HUES64 (cell line): ENCODE data around the gene ULBP3.

Experiments used
- H3K27ac ChIP-seq: 2 replicates; pipeline ENCODE4 v1.7.0; 2013; ENCODE audit warnings: low read depth, low read length, inconsistent platforms
- H3K27me3 ChIP-seq: 2 replicates; pipeline ENCODE4 v1.6.1; 2013; ENCODE audit warnings: mild to moderate bottlenecking, low read length; ENCODE audit not compliant: insufficient read depth
- H3K36me3 ChIP-seq: 2 replicates; pipeline ENCODE4 v1.6.1; 2013; ENCODE audit warnings: mild to moderate bottlenecking, low read length; ENCODE audit not compliant: insufficient read depth
- H3K4me1 ChIP-seq: 2 replicates; pipeline ENCODE4 v1.6.1; 2013; ENCODE audit warnings: mild to moderate bottlenecking, low read length, moderate library complexity; ENCODE audit not compliant: insufficient read depth
- H3K4me3 ChIP-seq: 2 replicates; pipeline ENCODE4 v1.5.1; 2013; ENCODE audit warnings: mild to moderate bottlenecking, low read length, moderate library complexity
- H3K9ac ChIP-seq: 2 replicates; pipeline ENCODE4 v1.6.1; 2013; ENCODE audit warnings: mild to moderate bottlenecking, low read depth, low read length
- H3K9me3 ChIP-seq: 2 replicates; pipeline ENCODE4 v1.6.1; 2013; ENCODE audit warnings: low read depth, low read length; ENCODE audit not compliant: insufficient read depth
- WGBS: fragments of 150-250, 120-280 bp; methylation state at CpG from one replicate; pipeline ENCODE4 v1.1.7; 2013; ENCODE audit warnings: missing lambda C conversion rate; 5-methylcytosine and 5-hydroxymethylcytosine counted together

Gene ULBP3

DNA sequence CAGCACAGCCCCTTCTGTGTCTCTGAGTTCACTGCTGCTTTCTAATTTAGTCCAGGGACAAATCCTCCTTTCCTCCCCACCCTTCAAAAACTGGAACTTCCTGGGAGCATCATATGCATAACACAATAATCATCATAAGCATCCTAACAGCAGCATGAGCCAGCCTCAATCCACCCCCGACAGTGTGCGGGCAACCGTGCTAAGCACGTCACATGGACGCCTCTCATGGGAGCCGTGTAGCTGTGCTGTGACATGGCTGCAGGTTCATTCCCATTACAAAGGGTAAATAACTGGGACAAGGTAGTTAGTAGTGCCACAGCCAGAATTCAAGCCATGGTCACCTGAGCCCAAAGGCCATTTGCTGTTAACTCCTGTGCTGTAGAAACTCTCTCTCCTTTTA, 24.5 kb upstream of the ULBP3 start:
- Histone ChIP-seq H3K27ac (no peak overlapping the region), H3K27me3 (no peaks in the 10 kb centered on the region), H3K4me3 (no peak overlapping the region), H3K9ac (no peak overlapping the region), H3K9me3 (no peaks in the 10 kb centered on the region), H3K36me3 (no peaks in the 10 kb centered on the region), H3K4me1 (no peaks in the 10 kb centered on the region)
- WGBS, result 89% methylated on average over 6 of the region's 6 CpGs

DNA sequence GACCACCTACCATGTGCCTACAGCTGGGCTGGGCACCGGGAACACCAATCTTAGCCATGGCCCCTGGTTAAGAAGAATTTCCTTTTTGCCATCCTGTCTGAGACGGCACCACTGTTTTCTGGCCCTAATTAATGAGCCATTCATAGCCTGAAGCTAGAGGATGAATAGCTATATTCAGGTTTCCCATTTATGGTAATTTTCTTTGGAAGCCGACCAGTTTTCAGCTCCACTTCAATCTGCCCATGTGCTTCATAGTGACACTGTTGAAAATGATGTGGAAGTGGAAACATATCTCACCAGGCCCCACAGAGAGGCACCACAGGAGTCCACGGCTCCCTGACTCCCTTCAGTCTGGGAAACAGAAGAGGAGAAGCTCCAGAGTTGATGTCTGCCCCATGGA, 22.6 kb upstream of the ULBP3 start:
- 85% methylated on average over 4 of the region's 4 CpGs for WGBS
- Histone ChIP-seq H3K9me3 (no peaks in the 10 kb centered on the region), H3K4me1 (no peaks in the 10 kb centered on the region), H3K4me3 (no peak overlapping the region), H3K36me3 (no peaks in the 10 kb centered on the region), H3K27me3 (no peaks in the 10 kb centered on the region), H3K27ac (no peak overlapping the region), H3K9ac (no peak overlapping the region)

DNA sequence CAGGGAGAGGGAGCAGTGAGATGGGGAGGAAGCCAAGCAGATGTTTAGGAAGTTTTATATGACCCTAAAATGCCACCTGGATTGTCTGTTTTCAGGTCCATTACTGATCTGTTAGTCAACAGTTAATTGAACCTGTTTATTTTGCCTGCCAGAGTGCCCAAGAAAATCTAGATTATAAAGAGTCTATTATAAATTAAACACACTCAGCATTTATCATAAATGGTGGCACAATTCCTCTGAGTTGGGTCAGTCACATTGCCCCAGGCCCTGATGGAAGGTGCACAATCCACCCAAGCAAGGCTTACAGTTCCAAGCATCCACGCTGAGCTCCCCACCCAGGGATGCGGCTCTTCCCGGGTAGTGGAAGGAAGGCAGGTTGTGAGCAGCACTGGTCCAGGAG, 21.4 kb upstream of the ULBP3 start:
- 97% methylated on average over 3 of the region's 3 CpGs for WGBS
- Histone ChIP-seq H3K27me3 (no peaks in the 10 kb centered on the region), H3K4me3 (no peak overlapping the region), H3K9me3 (no peaks in the 10 kb centered on the region), H3K9ac (no peak overlapping the region), H3K36me3 (no peaks in the 10 kb centered on the region), H3K27ac (no peak overlapping the region), H3K4me1 (no peaks in the 10 kb centered on the region)

DNA sequence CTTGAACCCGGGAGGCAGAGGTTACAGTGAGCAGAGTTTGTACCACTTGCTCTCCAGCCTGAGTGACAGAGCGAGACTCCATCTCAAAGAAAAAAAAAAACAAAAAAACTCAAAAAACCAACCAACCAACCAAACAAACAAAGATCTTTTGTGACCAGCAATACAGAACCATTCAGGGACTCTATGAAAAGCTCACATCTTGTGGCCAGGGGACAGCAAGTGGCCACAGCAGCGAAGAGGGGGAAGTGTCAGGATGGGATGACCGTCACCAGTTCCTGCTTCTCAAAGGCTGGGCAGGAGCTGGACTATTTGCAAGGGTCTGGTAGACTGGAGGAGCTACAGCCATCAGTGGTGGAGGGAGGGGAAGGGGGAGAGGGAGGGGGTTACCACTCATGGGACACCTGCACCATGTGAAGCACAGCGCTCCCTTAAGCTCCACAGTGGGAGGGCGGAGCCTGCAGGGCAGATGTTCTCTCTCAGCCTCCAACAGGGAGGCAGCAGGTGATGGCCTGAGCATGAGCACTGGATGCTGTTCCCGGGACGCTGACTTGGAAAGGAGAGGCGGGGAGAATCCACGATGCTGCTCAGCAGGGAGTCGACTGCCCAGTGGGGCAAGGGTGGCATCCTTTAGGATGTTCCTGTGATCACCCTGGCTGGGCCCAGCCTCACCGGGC, 19.7 kb upstream of the ULBP3 start:
- Histone ChIP-seq H3K27me3 (no peaks in the 10 kb centered on the region), H3K4me3 (no peak overlapping the region), H3K36me3 (no peaks in the 10 kb centered on the region), H3K9ac (no peak overlapping the region), H3K9me3 (no peaks in the 10 kb centered on the region), H3K4me1 (no peaks in the 10 kb centered on the region), H3K27ac (no peak overlapping the region)
- WGBS, result 86% methylated on average over 12 of the region's 12 CpGs

DNA sequence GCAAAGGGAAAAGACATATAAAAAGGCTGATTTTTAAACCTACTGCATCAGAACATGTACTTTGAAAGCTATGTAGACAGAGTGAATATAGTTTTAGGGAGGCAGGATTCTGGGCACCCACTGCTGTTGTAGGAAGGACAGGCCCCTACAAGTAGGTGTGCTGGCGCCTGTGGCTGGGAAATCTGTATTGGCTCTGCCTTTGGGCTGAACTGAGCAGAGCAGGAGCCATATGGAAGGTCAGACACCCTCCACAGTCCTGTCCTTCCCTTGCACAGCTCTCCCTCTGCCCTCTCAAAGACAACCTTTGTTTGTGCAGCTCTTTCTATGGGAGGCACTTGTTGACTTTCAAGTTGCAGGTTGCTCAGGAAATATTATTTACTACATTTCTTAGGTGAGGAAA, 18.4 kb upstream of the ULBP3 start:
- Histone ChIP-seq H3K4me3 (no peak overlapping the region), H3K9ac (no peak overlapping the region), H3K36me3 (no peaks in the 10 kb centered on the region), H3K27ac (no peak overlapping the region), H3K27me3 (no peaks in the 10 kb centered on the region), H3K9me3 (no peaks in the 10 kb centered on the region), H3K4me1 (no peaks in the 10 kb centered on the region)
- WGBS, result 88% methylated on average over 1 of the region's 1 CpG

DNA sequence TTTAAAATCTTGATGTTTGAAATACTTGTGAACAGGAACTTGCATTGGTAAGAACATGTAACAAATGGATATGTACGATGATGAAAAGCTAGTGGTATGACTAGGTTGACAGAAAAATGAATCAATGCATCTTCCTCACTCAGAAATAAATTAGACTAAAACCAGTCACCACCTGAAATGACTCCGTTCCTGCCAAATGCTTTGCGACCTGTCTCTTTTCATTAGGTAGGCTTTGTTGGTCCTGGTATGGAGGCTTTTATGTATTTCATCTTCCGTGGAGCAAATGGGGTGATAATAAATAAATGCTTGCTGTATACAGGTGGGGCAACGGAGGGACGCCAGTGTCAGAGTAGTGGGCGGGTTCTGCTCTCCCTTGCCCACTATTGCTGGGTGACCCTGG, 17.1 kb upstream of the ULBP3 start:
- 93% methylated on average over 7 of the region's 7 CpGs for WGBS
- no peaks in the 10 kb centered on the region for H3K4me1 ChIP-seq
- H3K9ac ChIP-seq, result no peak overlapping the region
- H3K27me3 ChIP-seq, result no peaks in the 10 kb centered on the region
- no peak overlapping the region for H3K4me3 ChIP-seq
- H3K36me3 ChIP-seq, result no peaks in the 10 kb centered on the region
- H3K9me3 ChIP-seq, result no peaks in the 10 kb centered on the region
- H3K27ac ChIP-seq, result no peak overlapping the region

DNA sequence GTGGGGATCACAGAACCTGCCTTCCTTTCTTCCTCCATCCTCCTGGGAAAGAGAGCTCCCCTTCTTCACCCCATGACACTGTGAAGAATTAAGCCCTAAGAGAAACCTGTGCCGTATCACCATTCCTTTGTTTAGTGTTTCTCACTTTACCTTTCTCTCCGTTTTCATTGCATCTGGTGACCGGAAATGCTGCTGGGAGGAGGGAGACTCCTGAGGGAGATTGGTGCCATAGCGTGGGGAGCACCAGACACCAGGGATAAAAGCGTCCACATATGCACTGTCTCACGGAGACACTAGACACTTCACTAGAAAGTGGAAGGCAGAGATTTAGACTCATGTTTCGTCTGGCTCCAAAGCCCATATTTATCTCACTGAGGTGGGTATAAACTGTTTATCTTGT, 15.5 kb upstream of the ULBP3 start:
- Histone ChIP-seq H3K9me3 (no peaks in the 10 kb centered on the region), H3K27me3 (no peaks in the 10 kb centered on the region), H3K27ac (no peak overlapping the region), H3K4me3 (no peak overlapping the region), H3K4me1 (no peaks in the 10 kb centered on the region), H3K36me3 (no peaks in the 10 kb centered on the region), H3K9ac (no peak overlapping the region)
- WGBS, result 88% methylated on average over 7 of the region's 7 CpGs

DNA sequence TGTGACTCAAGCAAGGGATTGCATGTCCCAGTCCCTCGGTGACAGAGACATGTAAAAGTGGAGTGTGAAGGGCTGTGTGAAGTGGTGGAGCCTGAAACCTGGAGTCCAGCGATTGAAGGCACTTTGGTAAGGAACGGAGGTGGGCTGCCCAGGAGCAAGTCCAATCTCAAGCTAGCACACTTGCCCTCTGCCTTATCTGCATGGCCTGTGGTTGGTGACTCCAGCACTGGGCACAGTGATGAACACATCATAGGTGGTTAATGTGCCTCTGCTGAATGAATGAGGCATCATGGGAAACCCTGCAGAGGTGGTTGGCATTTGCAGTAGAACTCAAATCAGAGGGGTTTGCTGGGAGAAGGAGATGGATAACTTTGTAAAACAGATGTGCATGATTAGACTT, 14.9 kb upstream of the ULBP3 start:
- no peaks in the 10 kb centered on the region for H3K36me3 ChIP-seq
- H3K9me3 ChIP-seq, result no peaks in the 10 kb centered on the region
- WGBS, result 97% methylated on average over 3 of the region's 3 CpGs
- H3K27ac ChIP-seq, result no peak overlapping the region
- H3K4me1 ChIP-seq, result no peaks in the 10 kb centered on the region
- H3K9ac ChIP-seq, result no peak overlapping the region
- H3K4me3 ChIP-seq, result no peak overlapping the region
- H3K27me3 ChIP-seq, result no peaks in the 10 kb centered on the region

DNA sequence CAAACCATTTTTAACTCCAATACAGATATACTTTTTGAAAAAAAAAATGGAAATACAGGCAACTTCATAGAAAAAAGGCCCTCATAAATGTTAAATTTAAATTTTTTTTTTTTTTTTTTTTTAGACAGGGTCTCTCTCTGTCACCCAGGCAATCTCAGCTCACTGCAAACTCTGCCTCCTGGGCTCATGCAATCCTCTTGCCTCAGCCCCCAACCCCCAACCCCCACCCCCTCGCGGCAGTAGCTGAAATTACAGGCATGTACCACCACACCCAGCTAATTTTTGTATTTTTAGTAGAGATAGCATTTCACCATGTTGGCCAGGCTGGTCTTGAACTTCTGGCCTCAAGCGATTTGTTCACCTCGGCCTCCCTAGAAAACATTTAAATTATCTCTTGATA, 12.8 kb upstream of the ULBP3 start:
- no peak overlapping the region for H3K9ac ChIP-seq
- no peak overlapping the region for H3K4me3 ChIP-seq
- H3K9me3 ChIP-seq, result no peaks in the 10 kb centered on the region
- H3K27ac ChIP-seq, result no peak overlapping the region
- no peaks in the 10 kb centered on the region for H3K36me3 ChIP-seq
- WGBS, result no CpG with 5 or more reads among the region's 4 CpGs
- no peaks in the 10 kb centered on the region for H3K27me3 ChIP-seq
- H3K4me1 ChIP-seq, result no peaks in the 10 kb centered on the region

DNA sequence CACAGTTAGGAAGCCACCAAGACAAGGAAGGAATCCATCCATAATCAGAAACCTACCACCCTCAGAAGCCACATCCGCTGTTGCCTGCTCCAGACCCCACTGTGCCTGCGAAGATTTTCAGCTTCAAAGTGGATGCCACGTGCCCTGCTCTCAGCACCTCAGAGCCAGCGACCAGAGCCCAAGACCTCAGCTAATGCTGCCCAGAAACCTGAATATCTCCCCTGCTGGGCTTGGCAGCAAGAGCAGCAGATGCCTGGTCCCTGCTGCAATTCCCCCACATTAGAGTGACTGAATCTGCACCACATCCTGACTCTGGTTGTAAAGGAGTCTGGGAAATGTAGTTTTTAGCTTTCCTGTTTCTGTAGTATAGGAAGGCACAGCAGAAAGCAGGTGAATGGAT, 10.7 kb upstream of the ULBP3 start:
- Histone ChIP-seq H3K4me3 (no peak overlapping the region), H3K4me1 (no peaks in the 10 kb centered on the region), H3K9ac (no peak overlapping the region), H3K36me3 (no peaks in the 10 kb centered on the region), H3K9me3 (no peaks in the 10 kb centered on the region), H3K27ac (no peak overlapping the region), H3K27me3 (no peaks in the 10 kb centered on the region)
- 74% methylated on average over 4 of the region's 4 CpGs for WGBS

DNA sequence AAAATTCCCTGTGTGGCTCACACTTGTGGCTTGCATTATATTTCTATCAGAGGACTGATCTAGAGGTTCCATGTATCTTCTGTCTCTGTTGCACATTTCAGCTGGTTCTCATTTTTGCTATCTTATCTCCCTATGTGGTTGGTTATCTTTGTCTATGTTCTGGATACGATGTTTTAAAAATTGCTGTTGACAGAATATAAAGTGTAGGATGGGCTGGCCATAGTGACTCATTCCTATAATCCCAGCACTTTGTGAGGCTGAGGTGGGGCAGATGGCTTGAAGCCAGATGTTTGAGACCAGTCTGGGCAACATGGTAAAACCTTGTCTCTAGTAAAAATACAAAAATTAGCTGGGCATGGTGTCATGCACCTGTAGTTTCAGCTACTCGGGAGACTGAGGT, 9.9 kb upstream of the ULBP3 start:
- H3K27me3 ChIP-seq, result no peaks in the 10 kb centered on the region
- H3K4me1 ChIP-seq, result no peaks in the 10 kb centered on the region
- H3K9ac ChIP-seq, result no peak overlapping the region
- H3K9me3 ChIP-seq, result no peaks in the 10 kb centered on the region
- H3K4me3 ChIP-seq, result no peak overlapping the region
- WGBS, result 88% methylated on average over 2 of the region's 2 CpGs
- no peak overlapping the region for H3K27ac ChIP-seq
- H3K36me3 ChIP-seq, result no peaks in the 10 kb centered on the region

DNA sequence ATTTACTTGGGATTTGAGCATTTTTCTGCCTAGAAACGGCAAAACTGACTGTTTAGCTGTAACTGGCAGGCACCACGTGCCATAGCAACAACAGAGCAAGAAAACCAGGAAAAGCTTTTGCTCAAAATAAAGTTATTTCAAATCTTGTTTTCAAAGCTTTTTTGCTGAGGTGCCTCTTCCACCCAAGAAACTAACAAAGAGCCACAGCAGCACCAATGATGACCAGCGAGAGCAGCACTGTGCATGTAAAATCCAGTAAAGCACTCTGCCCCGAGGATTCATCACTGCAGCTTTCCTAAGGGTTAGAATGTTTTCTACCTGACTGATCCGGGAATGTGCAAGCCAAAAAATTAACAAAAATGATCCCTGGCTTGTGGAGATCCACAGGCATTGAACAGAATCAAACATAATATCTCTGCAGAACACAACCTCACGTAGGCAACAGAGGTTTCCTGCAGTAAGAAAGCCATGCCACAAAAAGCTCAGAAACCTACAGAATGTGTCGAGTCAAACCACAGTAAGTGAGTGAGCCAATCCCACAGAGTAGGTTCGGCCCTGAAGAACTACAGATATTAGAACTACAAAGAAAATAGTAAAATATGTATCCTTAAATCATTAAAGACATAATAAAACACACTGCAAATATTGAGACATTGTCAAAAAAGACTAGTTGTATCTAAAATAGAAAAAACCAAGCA, 7.4 kb upstream of the ULBP3 start:
- Histone ChIP-seq H3K4me3 (no peak overlapping the region), H3K36me3 (no peaks in the 10 kb centered on the region), H3K4me1 (no peaks in the 10 kb centered on the region), H3K9ac (no peak overlapping the region), H3K27me3 (no peaks in the 10 kb centered on the region), H3K27ac (no peak overlapping the region), H3K9me3 (no peaks in the 10 kb centered on the region)
- WGBS, result 75% methylated on average over 7 of the region's 8 CpGs
